Inferior parietal cortex (tissue), 1 donor: ENCODE measurements around the gene KLF12.
A peak's percentile ranks its signal among the peaks of the same experiment; 100 is the strongest.

Source experiments
- DNase-seq: peaks from one replicate; pipeline ENCODE4 v3.0.0-alpha.2; 2016; ENCODE audit errors: extremely low spot score

The KLF12 gene

DNA sequence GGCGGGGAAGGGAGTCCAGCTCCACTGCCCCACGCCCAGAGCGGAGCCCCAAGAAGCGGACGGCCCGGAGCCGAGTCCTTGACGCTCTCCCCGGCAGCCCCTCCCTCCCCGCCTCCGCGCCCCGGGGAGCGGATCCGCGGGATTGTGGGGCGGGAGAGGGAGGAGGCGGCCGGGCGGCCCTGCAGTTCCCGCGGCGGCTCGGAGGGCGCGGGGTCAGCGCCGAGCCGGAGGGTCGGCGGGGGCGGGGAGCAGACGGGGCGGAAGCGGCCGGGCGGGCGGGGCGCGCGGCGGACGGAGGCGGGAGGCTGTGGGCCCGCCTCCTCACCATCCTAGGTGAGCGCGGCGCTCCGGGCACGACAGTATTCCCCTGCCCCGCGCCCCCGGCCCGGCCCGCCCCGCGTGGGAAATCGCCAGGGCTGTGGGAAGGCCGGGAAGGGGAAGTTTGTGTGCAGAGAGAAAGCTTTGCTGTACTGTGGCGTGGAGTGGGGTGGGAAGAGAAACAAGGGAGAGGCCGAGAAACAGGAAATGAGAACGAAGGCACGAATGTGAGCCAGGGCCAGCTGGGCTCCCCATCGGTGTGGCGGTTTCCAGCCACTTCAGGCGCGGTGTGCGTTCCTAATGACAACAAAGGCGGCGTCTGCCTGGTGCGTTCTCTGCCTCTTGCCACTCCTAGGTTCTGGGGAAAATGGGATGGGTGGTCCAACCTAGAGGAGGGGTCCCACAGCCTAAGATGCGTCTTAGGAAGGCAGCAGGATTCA, 1.3 kb upstream of the KLF12 start:
- DNase-seq = no peak

DNA sequence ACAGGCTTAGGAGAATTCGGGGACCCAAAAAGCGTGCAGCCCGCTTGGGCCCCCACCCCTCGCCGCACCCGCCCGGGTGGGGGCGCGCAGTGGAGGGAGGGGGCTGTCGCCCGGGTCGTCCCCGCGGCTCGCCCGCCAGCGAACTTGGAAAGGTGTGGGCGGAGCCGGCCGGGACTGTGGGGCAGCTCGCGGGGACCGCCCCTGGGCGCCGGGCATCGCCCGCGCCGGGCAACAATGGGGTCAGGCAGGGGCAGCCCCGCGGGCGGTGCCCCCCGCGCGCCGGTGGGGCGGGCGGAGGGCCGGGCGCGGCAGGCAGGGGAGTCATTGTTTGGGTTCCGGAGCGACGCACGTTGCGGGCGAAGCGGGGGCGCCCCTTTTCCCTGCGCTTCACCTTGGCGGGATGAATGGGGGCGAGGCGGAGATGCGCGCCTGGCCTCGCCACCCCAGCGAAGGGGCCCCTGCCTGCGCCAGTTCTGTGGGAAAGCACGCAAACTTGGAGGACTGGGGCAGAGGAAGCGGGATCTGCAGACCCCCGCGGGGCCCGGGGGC, 647 bp upstream of the KLF12 start:
- no peak for DNase-seq

DNA sequence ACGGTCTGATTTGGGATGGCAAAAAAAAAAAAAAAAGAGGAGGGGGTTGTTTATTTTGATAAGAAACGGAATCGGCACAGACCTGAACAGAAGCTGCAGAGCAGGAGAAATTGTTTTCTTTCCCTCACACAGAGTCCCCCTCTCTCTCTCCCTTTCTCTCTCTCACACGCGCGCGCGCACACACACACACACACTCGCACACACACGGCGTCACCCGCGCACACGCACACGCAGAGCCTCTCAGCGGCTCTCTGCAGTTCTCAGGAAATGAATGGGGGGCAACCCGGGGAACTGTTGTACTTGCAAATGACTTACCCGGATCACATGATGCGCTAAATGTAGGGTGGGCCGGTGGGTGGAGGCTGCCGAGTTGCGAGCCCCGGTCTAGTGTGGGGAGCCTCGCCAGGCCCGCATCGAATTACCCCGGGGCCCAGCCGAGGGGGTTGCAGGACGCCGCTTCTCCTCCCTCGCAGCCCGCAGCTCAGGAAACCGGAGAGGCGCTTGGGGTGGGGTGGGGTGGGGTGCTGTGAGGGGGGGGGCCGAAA, 475 bp downstream of the KLF12 start:
- DNase-seq = peak; percentile 60

DNA sequence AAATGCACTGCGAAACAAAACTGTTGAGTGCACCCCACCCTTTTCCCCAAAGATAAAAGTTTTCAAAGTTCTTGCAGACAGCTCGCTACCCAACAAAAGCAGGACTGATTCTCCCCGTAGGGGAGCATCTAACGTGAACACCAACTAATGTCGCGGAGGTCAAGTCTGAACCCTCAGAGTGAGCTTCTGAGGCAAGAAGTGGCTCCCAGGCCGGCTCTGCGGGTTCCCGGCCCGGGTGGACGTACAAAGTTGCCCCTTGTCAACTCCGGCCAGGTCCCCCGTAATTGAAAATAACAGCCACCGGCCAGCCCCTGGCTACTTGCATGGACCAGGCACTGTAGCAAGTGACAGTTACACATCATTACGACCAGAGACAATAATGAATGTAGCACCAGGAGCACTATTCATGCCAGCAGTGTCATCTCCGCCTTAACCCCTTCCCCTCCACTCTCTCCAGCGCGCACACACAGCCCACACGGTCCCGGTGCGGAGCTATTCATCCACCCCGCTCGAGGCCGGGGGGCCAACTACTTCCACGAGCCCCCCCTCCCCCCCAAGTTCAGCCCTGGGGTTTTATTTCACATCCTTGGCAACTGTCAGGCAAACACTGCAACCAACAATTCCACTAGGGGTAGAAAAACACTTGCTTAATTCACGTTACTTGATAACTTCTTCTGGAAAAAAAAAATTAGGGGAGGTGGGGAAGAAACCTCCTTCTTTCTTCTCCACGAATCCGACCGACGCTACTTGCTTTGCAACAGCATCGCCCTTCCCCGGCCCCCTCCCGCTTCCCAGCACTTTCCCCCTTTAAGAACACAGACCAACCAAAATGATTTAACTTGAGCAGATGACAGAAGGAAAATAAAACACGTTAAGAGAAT, 1.2 kb downstream of the KLF12 start:
- no peak for DNase-seq

GRCh38 chr13:74132152-74132775, 1.9 kb downstream of the KLF12 start:
- DNase-seq = no peak

DNA sequence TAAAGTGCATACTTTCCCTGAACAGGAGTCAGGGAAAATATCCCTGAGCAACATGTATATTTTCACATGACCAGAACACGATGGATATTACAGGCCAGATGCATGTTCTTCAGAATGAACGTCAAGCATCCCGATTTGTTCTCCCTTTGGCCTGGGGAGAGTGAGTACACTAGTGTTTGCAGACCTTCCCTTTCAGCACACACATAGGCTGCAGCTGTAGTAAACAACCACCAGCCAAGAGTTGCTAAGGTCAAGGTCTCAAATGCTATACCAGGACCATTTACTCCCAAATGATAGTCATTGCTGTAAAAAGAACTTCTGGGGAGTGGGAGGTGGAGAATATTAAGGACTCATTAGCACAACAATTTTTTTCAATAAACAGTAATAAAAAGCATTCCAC, 3.0 kb downstream of the KLF12 start:
- no peak for DNase-seq

- DNase-seq = no peak
Measured at GRCh38 chr13:74129500-74130191, 4.6 kb downstream of the KLF12 start.

GRCh38 chr13:74128156-74128767, 5.9 kb downstream of the KLF12 start:
- DNase-seq = no peak

GRCh38 chr13:74118328-74118727, 15.9 kb downstream of the KLF12 start:
- DNase-seq = no peak

GRCh38 chr13:74117207-74117705, 16.9 kb downstream of the KLF12 start:
- no peak for DNase-seq

DNA sequence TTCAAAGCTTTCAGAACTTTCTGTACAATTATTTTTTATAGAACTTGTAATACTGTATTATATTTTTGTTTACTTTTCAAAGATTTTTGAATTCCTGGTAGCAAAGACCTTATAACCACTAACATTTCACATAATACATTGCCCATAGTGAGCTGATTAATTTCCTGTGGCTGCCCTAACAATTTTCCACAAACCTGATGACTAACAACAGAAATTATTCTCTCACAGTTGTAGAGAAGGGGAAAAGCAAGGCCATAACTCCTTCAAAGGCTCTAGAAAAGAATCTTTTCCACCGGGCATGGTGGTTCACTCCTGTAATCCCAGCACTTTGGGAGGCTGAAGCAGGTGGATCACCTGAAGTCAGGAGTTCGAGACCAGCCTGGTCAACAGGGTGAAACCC, 19.1 kb downstream of the KLF12 start:
- DNase-seq = no peak

GRCh38 chr13:74114641-74115040, 19.6 kb downstream of the KLF12 start:
- DNase-seq = no peak

GRCh38 chr13:74114202-74114601, 20.0 kb downstream of the KLF12 start:
- DNase-seq = no peak

- DNase-seq = no peak
Measured at GRCh38 chr13:74111901-74112824, 22.0 kb downstream of the KLF12 start.

GRCh38 chr13:74111399-74111798, 22.8 kb downstream of the KLF12 start:
- no peak for DNase-seq

- no peak for DNase-seq
Measured at GRCh38 chr13:74110053-74110452, 24.2 kb downstream of the KLF12 start.

- DNase-seq = no peak
Measured at GRCh38 chr13:74107598-74107997, 26.6 kb downstream of the KLF12 start.

GRCh38 chr13:74105871-74106270, 28.3 kb downstream of the KLF12 start:
- DNase-seq = no peak

DNA sequence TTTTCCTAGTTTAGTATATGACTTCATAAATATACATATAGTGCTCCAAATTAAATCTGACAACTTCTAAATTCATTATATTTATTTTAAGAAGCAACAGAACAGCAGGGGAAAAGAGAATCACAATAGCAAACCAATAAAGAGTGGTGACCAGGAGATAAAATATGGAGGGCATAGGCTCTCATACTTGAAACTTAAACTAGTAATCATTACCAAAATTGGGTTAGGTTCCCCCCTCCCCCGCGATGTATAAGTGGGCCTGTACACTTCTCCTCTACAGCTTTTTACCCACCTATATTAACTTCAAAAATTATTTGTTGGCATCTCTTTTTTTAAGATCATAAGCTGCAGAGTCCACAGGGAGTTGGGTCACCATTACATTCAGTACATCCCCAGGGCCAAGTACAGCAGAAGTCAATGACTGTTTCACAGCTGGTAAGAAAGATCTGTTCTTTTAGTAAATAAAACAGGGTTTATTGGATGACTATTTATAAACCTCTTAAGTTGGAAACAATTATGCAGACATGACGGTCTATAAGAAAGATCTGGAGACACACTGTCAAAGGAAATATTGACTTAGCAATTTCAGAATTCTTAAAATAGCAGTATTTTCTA, 29.4 kb downstream of the KLF12 start:
- no peak for DNase-seq
